22Rv1 (cell line): Measurements from ENCODE around the gene PNMA1.

ENCODE experiments used
- H3K27ac ChIP-seq: fragments of 450-650 bp; 2 replicates; pipeline ENCODE4 v1.5.1; 2017
- CTCF ChIP-seq: fragments of 450-650 bp; IDR thresholded peaks from 2 replicates; pipeline ENCODE4 v1.5.1; 2017; ENCODE audit warnings: mild to moderate bottlenecking
- ZFX ChIP-seq: fragments of 450-650 bp; IDR thresholded peaks from 2 replicates; pipeline ENCODE4 v1.6.1; 2017; ENCODE audit warnings: antibody characterized with exemption, borderline replicate concordance

The PNMA1 gene

GRCh38 chr14:73721101-73721821 lies 7.1 kb upstream of the PNMA1 start:
- no peak overlapping the region for H3K27ac ChIP-seq

GRCh38 chr14:73720636-73721035 lies 6.5 kb upstream of the PNMA1 start:
- no peak for TF ChIP-seq CTCF
- TF ChIP-seq ZFX: no peak
- H3K27ac ChIP-seq: no peak overlapping the region

More at GRCh38 chr14:73721101-73721821, 7.1 kb upstream of the PNMA1 start:
- TF ChIP-seq ZFX (no peak), CTCF (no peak)

- no peak overlapping the region for H3K27ac ChIP-seq
- TF ChIP-seq ZFX (no peak), CTCF (no peak)
Observed at GRCh38 chr14:73719791-73720190, 5.6 kb upstream of the PNMA1 start.

- H3K27ac ChIP-seq: no peak overlapping the region
- TF ChIP-seq ZFX (no peak), CTCF (no peak)
Observed at GRCh38 chr14:73719361-73719760, 5.2 kb upstream of the PNMA1 start.

GRCh38 chr14:73718418-73719251 lies 4.5 kb upstream of the PNMA1 start:
- no peak overlapping the region for H3K27ac ChIP-seq
- TF ChIP-seq CTCF: no peak
- TF ChIP-seq ZFX: no peak

GRCh38 chr14:73717711-73718417 lies 3.7 kb upstream of the PNMA1 start:
- no peak overlapping the region for H3K27ac ChIP-seq
- TF ChIP-seq ZFX (no peak), CTCF (no peak)
